Thyroid gland (tissue), 4 donors: ENCODE data around the gene KRTAP21-3. TPM values are rescaled to one million over a fixed set of nuclear protein-coding genes. Genes with fewer than 3 reads are reported as not detected.

Experiments
- DNase-seq, 2 donors: peaks; one replicate each; pipeline ENCODE4 v3.0.0-alpha.2; 2019
- H3K27ac ChIP-seq, 3 donors: fragments of 200-600 bp; sonication (generic); 1 replicate in 2 of 3; 2 replicates in 1 of 3; pipeline ENCODE4 v1.5.1; 2016 to 2019; ENCODE audit warnings: mild to moderate bottlenecking in 1 of 3, moderate library complexity in 1 of 3
- H3K27me3 ChIP-seq: fragments of 200-600 bp; sonication (generic); one replicate; pipeline ENCODE4 v1.5.1; 2019
- H3K36me3 ChIP-seq, 2 donors: fragments of 200-600 bp; sonication (generic); one replicate each; pipeline ENCODE4 v1.5.1; 2016 to 2019
- H3K4me1 ChIP-seq, 2 donors: fragments of 200-600 bp; sonication (generic); one replicate each; pipeline ENCODE4 v1.5.1; 2017 to 2019
- H3K4me3 ChIP-seq, 3 donors: fragments of 200-600 bp; sonication (generic); replicated peaks in 1 of 3; 1 replicate in 2 of 3; 2 replicates in 1 of 3; pipeline ENCODE4 v1.5.1; 2016; ENCODE audit warnings: mild to moderate bottlenecking in 1 of 3
- H3K9me3 ChIP-seq: fragments of 200-600 bp; sonication (generic); one replicate; pipeline ENCODE4 v1.5.1; 2017
- CTCF ChIP-seq, 6 experiments: fragments of 200-600 bp in 3 of 6; fragments of 450-650 bp in 3 of 6; sonication (generic) in 3 of 6; IDR thresholded peaks; one replicate each; pipeline ENCODE4 v1.5.1; 2016 to 2019; ENCODE audit warnings: antibody characterized with exemption in 6 of 6, mild to moderate bottlenecking in 2 of 6, inconsistent platforms in 1 of 6, moderate library complexity in 1 of 6
- POLR2A ChIP-seq, 2 donors: fragments of 450-650 bp; IDR thresholded peaks; one replicate each; pipeline ENCODE4 v1.6.1; 2017; ENCODE audit warnings: antibody characterized with exemption in 2 of 2, mild to moderate bottlenecking in 2 of 2, moderate library complexity in 1 of 2
- WGBS, 2 donors: methylation state at CpG; one replicate each; pipeline ENCODE4 v1.1.5; 2017; 5-methylcytosine and 5-hydroxymethylcytosine counted together
- intact Hi-C: fragments of 100-400 bp; cut with DNase I; formaldehyde crosslinking; loops from one replicate; pipeline ENCODE4 v1.15.1; 2023
- small RNA-seq: library from RNA; depleted of rRNA; stranded (forward); fragments of <200 nt; gene quantifications from one replicate; pipeline ENCODE3, GENCODE V24; 2016
- total RNA-seq, 4 donors: library from RNA; depleted of rRNA; stranded (reverse); fragments of >200 nt; gene quantifications; one replicate each; pipeline ENCODE4 v1.2.3, GENCODE V29; 2016

Gene KRTAP21-3
- total RNA-seq, 4 donors from 2014 or later = not detected

- intact Hi-C loops = no loop called here
Observed at GRCh38 chr21:30674312-30674711, 44.3 kb downstream of the KRTAP21-3 start.

GRCh38 chr21:30672985-30673650 lies 45.5 kb downstream of the KRTAP21-3 start:
- Histone ChIP-seq H3K27ac (no peak overlapping the region), H3K4me1 (no peaks in the 10 kb centered on the region), H3K27me3 (no peaks in the 10 kb centered on the region), H3K9me3 (no peaks in the 10 kb centered on the region), H3K4me3 (no peak overlapping the region), H3K36me3 (no peaks in the 10 kb centered on the region)
- DNase-seq = no peak
- intact Hi-C loops = no loop called here
- 82 to 83% methylated on average over 2 of the region's 2 CpGs for WGBS, 2 donors
- TF ChIP-seq POLR2A (IDR thresholded peaks at IDR 0.05) (no peak), CTCF (IDR thresholded peaks at IDR 0.05) (no peak)

More at GRCh38 chr21:30674312-30674711, 44.3 kb downstream of the KRTAP21-3 start:
- Histone ChIP-seq H3K27me3 (no peaks in the 10 kb centered on the region), H3K4me3 (no peak overlapping the region), H3K27ac (no peak overlapping the region), H3K36me3 (no peaks in the 10 kb centered on the region), H3K9me3 (no peaks in the 10 kb centered on the region), H3K4me1 (no peaks in the 10 kb centered on the region)
- TF ChIP-seq POLR2A (IDR thresholded peaks at IDR 0.05) (no peak), CTCF (IDR thresholded peaks at IDR 0.05) (no peak)
- DNase-seq = no peak
- WGBS, 2 donors = 74 to 82% methylated on average over 1 of the region's 1 CpG

GRCh38 chr21:30668776-30669175 lies 49.8 kb downstream of the KRTAP21-3 start:
- Histone ChIP-seq H3K4me3 (no peak overlapping the region), H3K36me3 (no peaks in the 10 kb centered on the region), H3K27me3 (no peaks in the 10 kb centered on the region), H3K27ac (no peak overlapping the region), H3K9me3 (no peaks in the 10 kb centered on the region), H3K4me1 (no peaks in the 10 kb centered on the region)
- no peak for DNase-seq
- no peak for TF ChIP-seq POLR2A (IDR thresholded peaks at IDR 0.05)
- no peak for TF ChIP-seq CTCF (IDR thresholded peaks at IDR 0.05)
- WGBS, 2 donors = 63 to 85% methylated on average over 1 of the region's 1 CpG
- intact Hi-C loops = no loop called here

Small RNAs within 50 kb of the gene (small RNA-seq; reads per million reads assigned to genes)
- gene AP000244.1 (not detected), gene KRTAP21-3 (not detected)

Other genes with a start within 250 kb of the KRTAP21-3 start
- not detected for gene KRTAP19-1, start 238.4 kb downstream of the KRTAP21-3 start, total RNA-seq
- gene KRTAP19-2, start 231.3 kb downstream of the KRTAP21-3 start, total RNA-seq = not detected
- gene KRTAP19-3, start 226.8 kb downstream of the KRTAP21-3 start, total RNA-seq = not detected
- gene KRTAP19-4, start 221.6 kb downstream of the KRTAP21-3 start, total RNA-seq = not detected
- gene KRTAP19-5, start 216.6 kb downstream of the KRTAP21-3 start, total RNA-seq = not detected
- not detected for gene KRTAP19-6, start 176.9 kb downstream of the KRTAP21-3 start, total RNA-seq
- not detected for gene KRTAP19-7, start 157.5 kb downstream of the KRTAP21-3 start, total RNA-seq
- not detected for gene KRTAP22-2, start 128.4 kb downstream of the KRTAP21-3 start, total RNA-seq
- gene KRTAP6-3, start 126.3 kb downstream of the KRTAP21-3 start, total RNA-seq = not detected
- gene KRTAP6-2, start 119.9 kb downstream of the KRTAP21-3 start, total RNA-seq = not detected
- gene KRTAP22-1, start 117.7 kb downstream of the KRTAP21-3 start, total RNA-seq = not detected
- not detected for gene KRTAP6-1, start 104.8 kb downstream of the KRTAP21-3 start, total RNA-seq
- not detected for gene KRTAP20-1, start 102.4 kb downstream of the KRTAP21-3 start, total RNA-seq
- gene KRTAP20-4, start 98.2 kb downstream of the KRTAP21-3 start, total RNA-seq = not detected
- not detected for gene KRTAP20-2, start 83.6 kb downstream of the KRTAP21-3 start, total RNA-seq
- gene KRTAP20-3, start 75.9 kb downstream of the KRTAP21-3 start, total RNA-seq = not detected
- not detected for gene KRTAP21-2, start 28.5 kb upstream of the KRTAP21-3 start, total RNA-seq
- gene KRTAP21-1, start 36.7 kb upstream of the KRTAP21-3 start, total RNA-seq = not detected
- not detected for gene KRTAP8-1, start 94.5 kb upstream of the KRTAP21-3 start, total RNA-seq
- gene KRTAP7-1, start 111.0 kb upstream of the KRTAP21-3 start, total RNA-seq = not detected
- gene KRTAP11-1, start 162.8 kb upstream of the KRTAP21-3 start, total RNA-seq = not detected